OCI-LY1 (cell line): ENCODE data around the gene TTLL3.

ENCODE experiments used
- H2AFZ ChIP-seq: fragments of 200-600 bp; sonication (generic), shearing (Covaris generic); 2 replicates; pipeline ENCODE4 v1.6.0; 2014; ENCODE audit warnings: antibody characterized with exemption, mild to moderate bottlenecking, low read length
- H3F3A ChIP-seq: fragments of 200-600 bp; sonication (generic), shearing (Covaris generic); 2 replicates; pipeline ENCODE4 v1.6.0; 2014; ENCODE audit warnings: mild to moderate bottlenecking, antibody characterized with exemption, low read length, moderate library complexity; ENCODE audit not compliant: insufficient read depth
- H3K27ac ChIP-seq: fragments of 200-600 bp; sonication (generic); 2 replicates; pipeline ENCODE4 v1.5.1; 2014; ENCODE audit warnings: low read length, mixed run types, mild to moderate bottlenecking, low read depth; ENCODE audit not compliant: poor library complexity, severe bottlenecking
- H3K27me3 ChIP-seq: fragments of 200-600 bp; sonication (generic); 2 replicates; pipeline ENCODE4 v1.6.0; 2014; ENCODE audit warnings: antibody characterized with exemption, mild to moderate bottlenecking, low read length, moderate library complexity; ENCODE audit not compliant: insufficient read depth
- H3K36me3 ChIP-seq: fragments of 200-600 bp; sonication (generic); 2 replicates; pipeline ENCODE4 v1.6.1; 2014; ENCODE audit warnings: mild to moderate bottlenecking, antibody characterized with exemption, low read length, moderate library complexity, mixed read lengths; ENCODE audit not compliant: insufficient read depth
- H3K4me1 ChIP-seq: fragments of 200-600 bp; sonication (generic); 2 replicates; pipeline ENCODE4 v1.5.1; 2014; ENCODE audit warnings: mild to moderate bottlenecking, low read length, moderate library complexity; ENCODE audit not compliant: insufficient read depth, severe bottlenecking
- H3K4me2 ChIP-seq: fragments of 200-600 bp; sonication (generic), shearing (Covaris generic); 2 replicates; pipeline ENCODE4 v1.6.1; 2014; ENCODE audit warnings: low read length
- H3K4me3 ChIP-seq: fragments of 200-600 bp; sonication (generic); 2 replicates; pipeline ENCODE4 v1.5.1; 2014; ENCODE audit warnings: low read length, low read depth, mild to moderate bottlenecking, mixed read lengths; ENCODE audit not compliant: poor library complexity, severe bottlenecking
- H3K79me2 ChIP-seq: fragments of 200-600 bp; shearing (Covaris generic); 2 replicates; pipeline ENCODE4 v1.6.1; 2016; ENCODE audit warnings: mixed run types, low read length, mixed read lengths; ENCODE audit not compliant: insufficient read depth
- H3K9ac ChIP-seq: fragments of 200-600 bp; sonication (generic), shearing (Covaris generic); 2 replicates; pipeline ENCODE4 v1.6.1; 2014; ENCODE audit warnings: mild to moderate bottlenecking, low read length, mixed read lengths
- H3K9me2 ChIP-seq: fragments of 200-600 bp; sonication (generic), shearing (Covaris generic); 2 replicates; pipeline ENCODE4 v1.6.1; 2014; ENCODE audit warnings: low read depth, mild to moderate bottlenecking, low read length, mixed read lengths
- H3K9me3 ChIP-seq: fragments of 200-600 bp; shearing (Covaris generic); 2 replicates; pipeline ENCODE4 v1.6.1; 2014; ENCODE audit warnings: low read length, mixed read lengths
- H4K20me1 ChIP-seq: fragments of 200-600 bp; sonication (generic), shearing (Covaris generic); 2 replicates; pipeline ENCODE4 v1.6.0; 2016; ENCODE audit warnings: mild to moderate bottlenecking, low read length; ENCODE audit not compliant: insufficient read depth
- CTCF ChIP-seq: fragments of 200-600 bp; sonication (generic), shearing (Covaris generic); IDR thresholded peaks from 2 replicates; pipeline ENCODE4 v1.5.1; 2017; ENCODE audit warnings: mild to moderate bottlenecking, antibody characterized with exemption, low read length, moderate library complexity, mixed read lengths
- EZH2 ChIP-seq: fragments of 200-600 bp; sonication (generic), shearing (Covaris generic); IDR thresholded peaks from 2 replicates; pipeline ENCODE4 v1.8.0; 2017; ENCODE audit warnings: borderline replicate concordance, mixed run types, mild to moderate bottlenecking, antibody characterized with exemption, low read length, moderate library complexity, mixed read lengths

Gene TTLL3

GRCh38 chr3:9791127-9791526 is 18.9 kb upstream of the TTLL3 start:
- H3K9ac ChIP-seq, result peak overlapping the region; percentile 98
- peaks cover 23% of the 10 kb centered on the region for H3K79me2 ChIP-seq
- peak overlapping the region; percentile 93 for H3K4me3 ChIP-seq

GRCh38 chr3:9791790-9792404 is 18.2 kb upstream of the TTLL3 start:
- Histone ChIP-seq H3K27me3 (no peaks in the 10 kb centered on the region), H3K36me3 (peaks cover 51% of the 10 kb centered on the region), H3K4me1 (peaks cover 33% of the 10 kb centered on the region), H3K9me3 (no peaks in the 10 kb centered on the region), H3K9ac (peak overlapping the region; percentile 98), H4K20me1 (no peaks in the 10 kb centered on the region), H3F3A (no peaks in the 10 kb centered on the region), H3K4me3 (peak overlapping the region; percentile 93), H2AFZ (no peak overlapping the region), H3K4me2 (peak overlapping the region; percentile 99), H3K9me2 (no peaks in the 10 kb centered on the region), H3K27ac (peak overlapping the region; percentile 83), H3K79me2 (peaks cover 23% of the 10 kb centered on the region)
- TF ChIP-seq CTCF (no peak), EZH2 (no peak)

More at GRCh38 chr3:9791127-9791526, 18.9 kb upstream of the TTLL3 start:
- Histone ChIP-seq H3K9me2 (no peaks in the 10 kb centered on the region), H3K4me1 (peaks cover 33% of the 10 kb centered on the region), H3F3A (no peaks in the 10 kb centered on the region), H3K36me3 (peaks cover 51% of the 10 kb centered on the region), H3K27ac (peak overlapping the region; percentile 83), H3K4me2 (peak overlapping the region; percentile 99), H2AFZ (no peak overlapping the region), H3K27me3 (no peaks in the 10 kb centered on the region), H3K9me3 (no peaks in the 10 kb centered on the region), H4K20me1 (no peaks in the 10 kb centered on the region)
- TF ChIP-seq EZH2, result no peak
- no peak for TF ChIP-seq CTCF

- Histone ChIP-seq H2AFZ (no peak within 1 kb of the TSS), H3K79me2 (peaks cover 23% of the 10 kb centered on the region)
- TF ChIP-seq EZH2 (no peak), CTCF (no peak)
Measured at GRCh38 chr3:9792405-9793160, 17.5 kb upstream of the TTLL3 start, which contains the start of the genes ARPC4 and TADA3. TSS of gene ARPC4 (plus strand) at chr3:9793082. CDS start at chr3:9793122, 40 bp downstream. TSS of gene TADA3 (minus strand) at chr3:9792473. CDS start at chr3:9791466, 1,007 bp downstream.

More at GRCh38 chr3:9792405-9793160, 17.5 kb upstream of the TTLL3 start, which contains the start of the genes ARPC4 and TADA3:
- no peaks in the 10 kb centered on the region for H3K9me3 ChIP-seq
- H3K4me2 ChIP-seq, result peak within 1 kb of the TSS; percentile 99
- no peaks in the 10 kb centered on the region for H3F3A ChIP-seq
- no peaks in the 10 kb centered on the region for H3K9me2 ChIP-seq
- peak within 1 kb of the TSS; percentile 93 for H3K4me3 ChIP-seq
- peak within 1 kb of the TSS; percentile 83 for H3K27ac ChIP-seq
- peaks cover 33% of the 10 kb centered on the region for H3K4me1 ChIP-seq
- H3K27me3 ChIP-seq, result no peaks in the 10 kb centered on the region
- peak within 1 kb of the TSS; percentile 98 for H3K9ac ChIP-seq
- H4K20me1 ChIP-seq, result no peaks in the 10 kb centered on the region
- peaks cover 51% of the 10 kb centered on the region for H3K36me3 ChIP-seq
